WI38 (cell line): ENCODE data around the gene EIF4G2.
"Not testable (repeated sequence)": the region's sequence is repeated elsewhere in the genome, so short reads cannot be mapped to it uniquely, and the experiment has no call there.

ENCODE experiments used
- H3K4me3 ChIP-seq: 2 replicates; pipeline ENCODE4 v1.5.1; 2011; ENCODE audit warnings: low read depth, mild to moderate bottlenecking, control low read depth, low read length
- CTCF ChIP-seq: IDR thresholded peaks from 2 replicates; pipeline ENCODE4 v1.5.1; 2012; ENCODE audit warnings: low read depth, mild to moderate bottlenecking, control low read depth, low read length

EIF4G2 gene

GRCh38 chr11:10846660-10847059, 37.9 kb upstream of the EIF4G2 start:
- no peak for TF ChIP-seq CTCF
- no peak overlapping the region for H3K4me3 ChIP-seq

GRCh38 chr11:10845589-10845988, 36.9 kb upstream of the EIF4G2 start:
- TF ChIP-seq CTCF: no peak
- no peak overlapping the region for H3K4me3 ChIP-seq

GRCh38 chr11:10844796-10845195, 36.1 kb upstream of the EIF4G2 start:
- no peak overlapping the region for H3K4me3 ChIP-seq
- no peak for TF ChIP-seq CTCF

- H3K4me3 ChIP-seq: no peak overlapping the region
- no peak for TF ChIP-seq CTCF
Observed at GRCh38 chr11:10844356-10844755, 35.6 kb upstream of the EIF4G2 start.

- H3K4me3 ChIP-seq: no peak overlapping the region
- no peak for TF ChIP-seq CTCF
Observed at GRCh38 chr11:10838881-10839280, 30.2 kb upstream of the EIF4G2 start.

- H3K4me3 ChIP-seq: no peak overlapping the region
- no peak for TF ChIP-seq CTCF
Observed at GRCh38 chr11:10838083-10838482, 29.4 kb upstream of the EIF4G2 start.

GRCh38 chr11:10836884-10837283, 28.2 kb upstream of the EIF4G2 start:
- H3K4me3 ChIP-seq: not testable (repeated sequence)

- no peak overlapping the region for H3K4me3 ChIP-seq
- no peak for TF ChIP-seq CTCF
Observed at GRCh38 chr11:10829139-10829538, 20.4 kb upstream of the EIF4G2 start.
